ENCODE results near the gene SERPINA3. TPM values are rescaled to one million over a fixed set of nuclear protein-coding genes. Genes with fewer than 3 reads are reported as not detected.

The SERPINA3 gene
- total RNA-seq: 0.32 and 8.7 TPM in 2 replicates

DNA sequence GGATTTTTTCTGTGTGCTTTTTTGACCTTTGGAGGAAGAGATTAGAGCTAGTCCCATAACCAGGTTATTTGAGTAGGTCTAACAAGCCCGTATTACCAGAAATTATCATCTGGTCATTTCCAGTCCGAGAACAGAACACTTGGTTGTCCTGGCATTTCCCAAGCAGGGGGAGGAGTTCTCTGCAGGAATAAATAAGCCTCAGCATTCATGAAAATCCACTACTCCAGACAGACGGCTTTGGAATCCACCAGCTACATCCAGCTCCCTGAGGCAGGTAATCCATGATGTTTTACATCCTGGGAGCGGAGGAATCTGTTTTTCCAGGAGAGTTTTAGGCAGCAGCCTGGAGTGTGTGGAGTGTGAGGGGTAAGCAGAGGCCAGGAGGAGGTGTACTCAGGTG is at the start of gene SERPINA3:
SERPINA3 (plus strand) TSS at position 218 of the 400 bp plus-strand sequence. CDS start 2,051 bp downstream, outside the sequence.

DNA sequence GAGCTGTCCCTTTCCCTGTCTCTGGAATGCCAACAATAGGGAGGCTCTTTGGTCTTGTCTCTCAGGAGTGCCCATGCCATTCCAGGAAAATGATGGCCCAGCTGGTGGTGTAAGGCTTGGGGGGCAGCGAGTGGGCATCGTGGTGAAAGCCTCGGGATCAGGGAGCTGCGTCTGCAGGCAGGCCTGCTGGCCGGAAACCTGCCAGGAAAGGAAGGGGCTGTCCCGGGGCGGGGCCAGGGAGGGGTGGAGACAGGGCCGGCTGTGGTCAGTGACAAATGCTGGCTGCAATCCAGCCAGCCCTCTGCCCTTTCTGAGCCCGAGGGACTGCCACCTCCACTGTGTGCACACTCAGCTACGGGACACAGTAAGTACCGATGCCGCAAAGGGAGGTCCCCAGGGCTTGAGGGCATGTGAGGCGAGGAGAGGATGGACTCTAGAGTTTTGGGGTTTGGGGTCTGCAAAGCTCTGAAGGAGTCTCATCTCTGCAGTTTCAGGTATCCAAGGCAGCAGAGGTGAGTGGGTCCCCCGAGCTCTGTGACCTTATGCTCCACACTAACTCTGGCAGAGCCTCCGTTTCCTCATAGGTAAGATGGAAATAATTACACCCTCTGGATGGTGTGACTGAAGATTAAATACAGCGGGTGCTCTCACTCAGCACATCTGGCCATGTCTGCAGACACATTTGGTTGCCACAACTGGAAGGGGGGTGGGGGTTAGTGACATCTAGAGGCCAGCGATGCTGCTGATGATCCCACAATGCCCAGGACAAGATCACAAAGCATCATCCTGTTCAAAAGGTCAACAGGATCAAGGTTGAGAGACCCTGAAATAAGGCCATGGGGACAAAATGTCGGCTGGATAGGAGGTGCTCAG is 30.8 kb upstream of the SERPINA3 start, which contains the start of gene SERPINA5:
SERPINA5 (plus strand) TSS at position 300 of the 873 bp plus-strand sequence. CDS start 5,937 bp downstream, outside the sequence.

Other genes with a start within 250 kb of the SERPINA3 start
- not detected in 2 replicates for gene SERPINA2, start 245.7 kb upstream of the SERPINA3 start, total RNA-seq
- 0.16 and 0.26 TPM in 2 replicates for gene SERPINA1, start 223.8 kb upstream of the SERPINA3 start, total RNA-seq
- gene SERPINA11, start 159.6 kb upstream of the SERPINA3 start, total RNA-seq: not detected in 2 replicates
- gene SERPINA9, start 136.2 kb upstream of the SERPINA3 start, total RNA-seq: not detected in 2 replicates
- not detected in 2 replicates for gene SERPINA12, start 102.9 kb upstream of the SERPINA3 start, total RNA-seq
- gene SERPINA4, start 50.9 kb upstream of the SERPINA3 start, total RNA-seq: not detected in 2 replicates
- under 0.01 and 0.09 TPM in 2 replicates for gene SERPINA5, start 31.0 kb upstream of the SERPINA3 start, total RNA-seq
- not detected in 2 replicates for gene GSC, start 157.7 kb downstream of the SERPINA3 start, total RNA-seq